ENCODE results near the gene NUMA1. TPM values are rescaled to one million over a fixed set of nuclear protein-coding genes. Genes with fewer than 3 reads are reported as not detected.
A peak's percentile ranks its signal among the peaks of the same experiment; 100 is the strongest.

The NUMA1 gene
- total RNA-seq, 3 donors from 2014 or later (not counting 1 experiment from before 2014, with no cell fraction given) = 261 to 290 (median 262) TPM

GRCh38 chr11:72120930-72121329, 40.6 kb upstream of the NUMA1 start:
- no peaks in the 10 kb centered on the region for H3K4me1 ChIP-seq (ENCODE audit: control insufficient read depth, insufficient read depth, low read length)
- H3K36me3 ChIP-seq (ENCODE audit: control insufficient read depth, insufficient read depth, low read length) = no peaks in the 10 kb centered on the region
- ATAC-seq (no peak), DNase-seq (no peak)
- intact Hi-C loops (cut with micrococcal nuclease) = no loop called here
- no peak overlapping the region for H3K27ac ChIP-seq (ENCODE audit: low read length)
- Mint-ChIP-seq H3K4me3 (no peak overlapping the region), H3K9me3 (no peaks in the 10 kb centered on the region), H3K27me3 (ENCODE audit: low read depth in 2 of 2) (peaks cover 9 to 10% of the 10 kb centered on the region in 2 donors), H3K4me1 (no peaks in the 10 kb centered on the region), H3K36me3 (no peaks in the 10 kb centered on the region), H3K27ac (no peak overlapping the region)
- TF ChIP-seq CTCF (IDR thresholded peaks at IDR 0.05) = no peak
- no peak overlapping the region for H3K4me3 ChIP-seq (ENCODE audit: low read length)
- no peaks in the 10 kb centered on the region for H3K9me3 ChIP-seq (ENCODE audit: control insufficient read depth, insufficient read depth, low read length)
- no peaks in the 10 kb centered on the region for H3K27me3 ChIP-seq (ENCODE audit: control insufficient read depth, insufficient read depth, low read length)
- WGBS (ENCODE audit: insufficient coverage) = 90% methylated on average over 2 of the region's 2 CpGs

DNA sequence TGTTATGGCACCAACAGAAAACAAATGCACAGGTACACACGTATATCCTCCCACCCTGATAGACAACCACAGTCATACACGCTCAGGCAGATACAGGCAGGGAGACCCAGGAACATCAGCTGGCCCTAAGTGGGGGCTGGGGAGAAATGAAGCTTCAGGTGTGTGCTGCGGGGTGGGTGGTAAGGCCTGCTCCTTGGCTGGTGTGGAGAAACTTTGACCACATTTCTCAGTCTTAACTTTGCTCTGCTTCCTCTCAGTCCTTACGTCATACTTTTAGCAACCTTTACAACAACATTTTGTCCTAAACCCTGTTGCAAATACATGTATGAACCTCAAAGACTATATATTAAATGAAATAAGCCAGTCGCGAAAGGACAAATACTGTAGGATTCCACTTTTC, 38.9 kb upstream of the NUMA1 start:
- Histone ChIP-seq H3K36me3 (ENCODE audit: control insufficient read depth, insufficient read depth, low read length) (no peaks in the 10 kb centered on the region), H3K27ac (ENCODE audit: low read length) (no peak overlapping the region), H3K9me3 (ENCODE audit: control insufficient read depth, insufficient read depth, low read length) (no peaks in the 10 kb centered on the region), H3K4me1 (ENCODE audit: control insufficient read depth, insufficient read depth, low read length) (no peaks in the 10 kb centered on the region), H3K27me3 (ENCODE audit: control insufficient read depth, insufficient read depth, low read length) (no peaks in the 10 kb centered on the region), H3K4me3 (ENCODE audit: low read length) (no peak overlapping the region)
- no peaks in the 10 kb centered on the region for H3K4me1 Mint-ChIP-seq
- intact Hi-C loops (cut with micrococcal nuclease) = no loop called here
- WGBS (ENCODE audit: insufficient coverage) = 71% methylated on average over 4 of the region's 6 CpGs
- no peak for ATAC-seq
- no peaks in the 10 kb centered on the region for H3K36me3 Mint-ChIP-seq
- no peak overlapping the region for H3K27ac Mint-ChIP-seq
- no peaks in the 10 kb centered on the region for H3K9me3 Mint-ChIP-seq
- no peak overlapping the region for H3K4me3 Mint-ChIP-seq
- no peak for TF ChIP-seq CTCF (IDR thresholded peaks at IDR 0.05)
- peaks cover 10 to 20% of the 10 kb centered on the region in 2 donors for H3K27me3 Mint-ChIP-seq (ENCODE audit: low read depth in 2 of 2)
- no peak for DNase-seq

DNA sequence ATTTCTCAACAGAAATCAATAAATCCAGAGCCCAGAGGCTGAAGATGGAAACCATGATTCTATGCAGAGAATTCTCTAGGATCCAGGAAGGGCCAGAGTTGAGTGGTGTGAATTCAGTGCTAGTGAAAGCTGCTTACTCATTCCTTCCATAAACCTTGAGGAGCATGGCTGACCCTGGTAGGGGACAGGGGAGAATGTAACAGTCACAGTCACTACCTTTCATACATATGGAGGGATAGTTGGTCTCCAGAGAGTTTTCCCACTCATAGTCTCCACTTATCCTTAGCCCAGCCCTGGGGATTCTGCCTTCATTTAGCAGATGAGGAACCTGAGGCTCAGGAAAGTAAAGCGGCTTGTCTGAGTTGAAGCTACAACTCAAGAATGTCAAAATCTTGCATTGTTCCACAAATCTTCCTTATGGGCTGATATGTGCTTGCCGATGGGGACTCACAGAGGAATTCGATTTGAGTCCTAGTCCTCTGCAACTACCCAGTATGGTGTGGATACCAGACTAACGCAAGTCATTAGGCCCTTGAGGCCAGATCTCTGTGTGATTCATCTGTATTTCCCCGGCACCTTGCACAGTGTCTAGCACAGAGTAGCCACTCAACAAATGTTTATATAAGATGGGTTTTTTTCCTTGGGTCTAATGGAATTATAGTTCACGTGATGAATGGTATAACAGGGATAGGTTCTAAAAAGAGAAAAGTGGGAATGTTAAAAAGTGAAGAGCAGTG, 35.8 kb upstream of the NUMA1 start:
- intact Hi-C loops (cut with micrococcal nuclease) = no loop called here
- Histone ChIP-seq H3K36me3 (ENCODE audit: control insufficient read depth, insufficient read depth, low read length) (no peaks in the 10 kb centered on the region), H3K9me3 (ENCODE audit: control insufficient read depth, insufficient read depth, low read length) (no peaks in the 10 kb centered on the region), H3K4me1 (ENCODE audit: control insufficient read depth, insufficient read depth, low read length) (peaks cover 16% of the 10 kb centered on the region), H3K27ac (ENCODE audit: low read length) (no peak overlapping the region), H3K4me3 (ENCODE audit: low read length) (no peak overlapping the region), H3K27me3 (ENCODE audit: control insufficient read depth, insufficient read depth, low read length) (no peaks in the 10 kb centered on the region)
- Mint-ChIP-seq H3K4me3 (no peak overlapping the region), H3K27ac (no peak overlapping the region), H3K9me3 (no peaks in the 10 kb centered on the region), H3K36me3 (no peaks in the 10 kb centered on the region), H3K27me3 (ENCODE audit: low read depth in 2 of 2) (peaks cover 7 to 25% of the 10 kb centered on the region in 2 donors), H3K4me1 (peaks cover 16 to 22% of the 10 kb centered on the region in 2 donors)
- 91% methylated on average over 6 of the region's 6 CpGs for WGBS (ENCODE audit: insufficient coverage)
- ATAC-seq (no peak), DNase-seq (no peak)
- TF ChIP-seq CTCF (IDR thresholded peaks at IDR 0.05) = no peak

- WGBS (ENCODE audit: insufficient coverage) = 90% methylated on average over 1 of the region's 1 CpG
- DNase-seq (no peak), ATAC-seq (no peak)
- H3K9me3 Mint-ChIP-seq = no peaks in the 10 kb centered on the region
- no peaks in the 10 kb centered on the region for H3K36me3 Mint-ChIP-seq
- Histone ChIP-seq H3K9me3 (ENCODE audit: control insufficient read depth, insufficient read depth, low read length) (no peaks in the 10 kb centered on the region), H3K4me1 (ENCODE audit: control insufficient read depth, insufficient read depth, low read length) (peaks cover 19% of the 10 kb centered on the region), H3K27ac (ENCODE audit: low read length) (no peak overlapping the region), H3K36me3 (ENCODE audit: control insufficient read depth, insufficient read depth, low read length) (no peaks in the 10 kb centered on the region), H3K27me3 (ENCODE audit: control insufficient read depth, insufficient read depth, low read length) (no peaks in the 10 kb centered on the region), H3K4me3 (ENCODE audit: low read length) (no peak overlapping the region)
- H3K4me1 Mint-ChIP-seq = peaks cover 20 to 24% of the 10 kb centered on the region in 2 donors
- peak overlapping the region in 1 of 2 donors; percentile 95 for H3K27ac Mint-ChIP-seq
- H3K4me3 Mint-ChIP-seq = no peak overlapping the region
- intact Hi-C loops (cut with micrococcal nuclease) = no loop called here
- H3K27me3 Mint-ChIP-seq (ENCODE audit: low read depth in 2 of 2) = peaks cover 7 to 25% of the 10 kb centered on the region in 2 donors
- TF ChIP-seq CTCF (IDR thresholded peaks at IDR 0.05) = no peak
Observed at GRCh38 chr11:72114570-72114969, 34.2 kb upstream of the NUMA1 start.
